Astrocyte (in vitro differentiated cells and primary cell): ENCODE measurements around the gene TCEANC. TPM values are rescaled to one million over a fixed set of nuclear protein-coding genes. Genes with fewer than 3 reads are reported as not detected.

Experiments
- DNase-seq: peaks from one replicate; pipeline ENCODE4 v3.0.0-alpha.2; 2010; ENCODE audit warnings: low read depth
- FAIRE-seq: peaks from 2 replicates; lab custom pipeline; 2011; peaks lifted over from hg19 to GRCh38; lab: Jason Lieb, UNC
- H2AFZ ChIP-seq: 2 replicates; pipeline ENCODE4 v1.6.0; 2012; ENCODE audit warnings: low read depth, low read length, inconsistent platforms
- H3K27ac ChIP-seq: 2 replicates; pipeline ENCODE4 v1.5.1; 2011; ENCODE audit warnings: low read depth, low read length, inconsistent platforms
- H3K27me3 ChIP-seq: 2 replicates; pipeline ENCODE4 v1.6.0; 2011; ENCODE audit warnings: low read length, inconsistent platforms; ENCODE audit not compliant: insufficient read depth
- H3K36me3 ChIP-seq: 2 replicates; pipeline ENCODE4 v1.5.1; 2011; ENCODE audit warnings: low read length, inconsistent platforms; ENCODE audit not compliant: insufficient read depth
- H3K4me1 ChIP-seq: 2 replicates; pipeline ENCODE4 v1.5.1; 2011; ENCODE audit warnings: low read length, inconsistent platforms; ENCODE audit not compliant: insufficient read depth
- H3K4me2 ChIP-seq: 2 replicates; pipeline ENCODE4 v1.6.0; 2012; ENCODE audit warnings: low read length, inconsistent platforms
- H3K4me3 ChIP-seq: 2 replicates; pipeline ENCODE4 v1.5.1; 2011; ENCODE audit warnings: low read depth, mild to moderate bottlenecking, low read length, inconsistent platforms; ENCODE audit not compliant: insufficient read depth
- H3K79me2 ChIP-seq: 2 replicates; pipeline ENCODE4 v1.6.0; 2012; ENCODE audit warnings: mild to moderate bottlenecking, low read length, inconsistent platforms; ENCODE audit not compliant: insufficient read depth
- H3K9ac ChIP-seq: 2 replicates; pipeline ENCODE4 v1.6.0; 2012; ENCODE audit warnings: mild to moderate bottlenecking, low read length, inconsistent platforms
- H3K9me3 ChIP-seq: 2 replicates; pipeline ENCODE4 v1.5.1; 2012; ENCODE audit warnings: low read depth, mild to moderate bottlenecking, low read length, inconsistent platforms; ENCODE audit not compliant: insufficient read depth
- H4K20me1 ChIP-seq: 2 replicates; pipeline ENCODE4 v1.6.0; 2012; ENCODE audit warnings: low read length, inconsistent platforms; ENCODE audit not compliant: insufficient read depth
- H3K27ac Mint-ChIP-seq: one replicate; pipeline ENCODE4 v1.8.0; 2021; ENCODE audit warnings: mild to moderate bottlenecking, mixed read lengths; ENCODE audit not compliant: unreplicated experiment
- H3K27me3 Mint-ChIP-seq: one replicate; pipeline ENCODE4 v1.8.0; 2021; ENCODE audit warnings: low read depth, mixed read lengths; ENCODE audit not compliant: unreplicated experiment
- H3K36me3 Mint-ChIP-seq: one replicate; pipeline ENCODE4 v1.8.0; 2021; ENCODE audit warnings: low read depth, mixed read lengths; ENCODE audit not compliant: unreplicated experiment
- H3K4me1 Mint-ChIP-seq: one replicate; pipeline ENCODE4 v1.8.0; 2021; ENCODE audit warnings: low read depth, mixed read lengths; ENCODE audit not compliant: unreplicated experiment
- H3K4me3 Mint-ChIP-seq: one replicate; pipeline ENCODE4 v1.8.0; 2021; ENCODE audit warnings: mild to moderate bottlenecking, moderate library complexity, mixed read lengths; ENCODE audit not compliant: unreplicated experiment
- H3K9me3 Mint-ChIP-seq: one replicate; pipeline ENCODE4 v1.8.0; 2021; ENCODE audit warnings: mild to moderate bottlenecking, mixed read lengths; ENCODE audit not compliant: unreplicated experiment
- EZH2 ChIP-seq: IDR thresholded peaks from 2 replicates; pipeline ENCODE4 v1.6.1; 2012; ENCODE audit warnings: mild to moderate bottlenecking, low read length, inconsistent platforms; ENCODE audit not compliant: insufficient read depth
- total RNA-seq: library from RNA; stranded (reverse); gene quantifications from 2 replicates; pipeline ENCODE4 v1.2.1, GENCODE V29; 2021
- TF ChIP-seq, protein P1 (sequence below): IDR thresholded peaks from 2 replicates; pipeline ENCODE4 v1.5.1; 2011; ENCODE audit warnings: low read depth, mild to moderate bottlenecking, inconsistent platforms, low read length, moderate library complexity; ENCODE audit not compliant: insufficient read depth

Gene TCEANC
- total RNA-seq, 1 donor from 2014 or later = 1.0 TPM

DNA sequence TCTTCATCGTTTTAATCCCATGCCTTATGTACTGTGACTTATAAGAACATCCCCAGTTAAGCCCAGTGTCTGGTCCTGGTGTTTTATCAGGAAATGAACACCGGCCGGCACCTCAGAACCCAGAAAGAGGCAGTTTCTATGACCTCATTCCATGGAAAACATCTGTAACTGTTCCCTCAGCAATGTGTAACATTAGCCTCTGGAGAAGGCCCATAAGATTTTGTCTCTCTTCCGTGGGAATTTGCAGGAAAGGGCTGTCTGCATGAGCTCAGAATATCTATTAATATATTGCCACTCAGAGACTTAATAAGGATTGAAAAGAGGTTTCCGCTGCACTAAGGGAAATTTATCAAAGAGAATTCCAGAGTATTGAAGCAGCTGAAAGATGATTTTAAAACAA, 3.1 kb upstream of the TCEANC start:
- Histone ChIP-seq H2AFZ (no peak overlapping the region), H3K4me2 (no peak overlapping the region), H3K4me3 (no peak overlapping the region), H3K79me2 (no peaks in the 10 kb centered on the region), H3K9me3 (no peaks in the 10 kb centered on the region), H3K27ac (peak overlapping the region; percentile 6), H3K27me3 (no peaks in the 10 kb centered on the region), H3K9ac (no peak overlapping the region), H3K36me3 (no peaks in the 10 kb centered on the region), H3K4me1 (peaks cover 4% of the 10 kb centered on the region), H4K20me1 (no peaks in the 10 kb centered on the region)
- Mint-ChIP-seq H3K4me1 (peaks cover 19% of the 10 kb centered on the region), H3K9me3 (no peaks in the 10 kb centered on the region), H3K27ac (no peak overlapping the region), H3K27me3 (no peaks in the 10 kb centered on the region), H3K4me3 (no peak overlapping the region), H3K36me3 (no peaks in the 10 kb centered on the region)
- TF ChIP-seq, protein P1, sequence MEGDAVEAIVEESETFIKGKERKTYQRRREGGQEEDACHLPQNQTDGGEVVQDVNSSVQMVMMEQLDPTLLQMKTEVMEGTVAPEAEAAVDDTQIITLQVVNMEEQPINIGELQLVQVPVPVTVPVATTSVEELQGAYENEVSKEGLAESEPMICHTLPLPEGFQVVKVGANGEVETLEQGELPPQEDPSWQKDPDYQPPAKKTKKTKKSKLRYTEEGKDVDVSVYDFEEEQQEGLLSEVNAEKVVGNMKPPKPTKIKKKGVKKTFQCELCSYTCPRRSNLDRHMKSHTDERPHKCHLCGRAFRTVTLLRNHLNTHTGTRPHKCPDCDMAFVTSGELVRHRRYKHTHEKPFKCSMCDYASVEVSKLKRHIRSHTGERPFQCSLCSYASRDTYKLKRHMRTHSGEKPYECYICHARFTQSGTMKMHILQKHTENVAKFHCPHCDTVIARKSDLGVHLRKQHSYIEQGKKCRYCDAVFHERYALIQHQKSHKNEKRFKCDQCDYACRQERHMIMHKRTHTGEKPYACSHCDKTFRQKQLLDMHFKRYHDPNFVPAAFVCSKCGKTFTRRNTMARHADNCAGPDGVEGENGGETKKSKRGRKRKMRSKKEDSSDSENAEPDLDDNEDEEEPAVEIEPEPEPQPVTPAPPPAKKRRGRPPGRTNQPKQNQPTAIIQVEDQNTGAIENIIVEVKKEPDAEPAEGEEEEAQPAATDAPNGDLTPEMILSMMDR = no peak
- TF ChIP-seq EZH2 = no peak
- DNase-seq (peak; percentile 72), FAIRE-seq (peak; percentile 91)

DNA sequence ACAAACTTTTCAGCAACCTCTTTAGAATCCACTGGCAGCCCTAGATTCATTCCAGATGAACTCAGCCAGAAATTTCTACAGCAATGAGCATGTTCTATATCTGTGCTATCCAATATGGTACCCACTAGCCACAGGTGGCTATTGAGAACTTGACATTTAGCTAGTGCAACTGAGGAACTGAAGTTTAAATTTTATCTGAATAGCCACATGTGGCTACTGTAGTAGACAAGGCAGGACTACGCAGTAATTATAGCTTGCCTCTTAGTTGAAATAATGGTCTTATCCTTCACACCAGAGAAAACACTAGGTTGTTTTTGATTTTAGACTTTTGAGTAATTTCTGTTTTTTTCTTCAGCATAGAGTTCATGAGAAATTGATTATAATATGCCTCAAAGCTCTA, 2.6 kb upstream of the TCEANC start:
- peaks cover 4% of the 10 kb centered on the region for H3K4me1 ChIP-seq
- no peaks in the 10 kb centered on the region for H3K9me3 Mint-ChIP-seq
- H3K4me3 ChIP-seq = no peak overlapping the region
- no peaks in the 10 kb centered on the region for H3K36me3 Mint-ChIP-seq
- no peaks in the 10 kb centered on the region for H3K79me2 ChIP-seq
- no peak overlapping the region for H2AFZ ChIP-seq
- TF ChIP-seq, protein P1 = no peak
- no peak for TF ChIP-seq EZH2
- no peak overlapping the region for H3K27ac ChIP-seq
- no peak overlapping the region for H3K27ac Mint-ChIP-seq
- no peaks in the 10 kb centered on the region for H4K20me1 ChIP-seq
- H3K27me3 Mint-ChIP-seq = no peaks in the 10 kb centered on the region
- no peak for DNase-seq
- peaks cover 19% of the 10 kb centered on the region for H3K4me1 Mint-ChIP-seq
- no peaks in the 10 kb centered on the region for H3K36me3 ChIP-seq
- H3K9ac ChIP-seq = no peak overlapping the region
- no peaks in the 10 kb centered on the region for H3K27me3 ChIP-seq
- no peak overlapping the region for H3K4me2 ChIP-seq
- no peaks in the 10 kb centered on the region for H3K9me3 ChIP-seq
- no peak overlapping the region for H3K4me3 Mint-ChIP-seq
- FAIRE-seq = no peak

DNA sequence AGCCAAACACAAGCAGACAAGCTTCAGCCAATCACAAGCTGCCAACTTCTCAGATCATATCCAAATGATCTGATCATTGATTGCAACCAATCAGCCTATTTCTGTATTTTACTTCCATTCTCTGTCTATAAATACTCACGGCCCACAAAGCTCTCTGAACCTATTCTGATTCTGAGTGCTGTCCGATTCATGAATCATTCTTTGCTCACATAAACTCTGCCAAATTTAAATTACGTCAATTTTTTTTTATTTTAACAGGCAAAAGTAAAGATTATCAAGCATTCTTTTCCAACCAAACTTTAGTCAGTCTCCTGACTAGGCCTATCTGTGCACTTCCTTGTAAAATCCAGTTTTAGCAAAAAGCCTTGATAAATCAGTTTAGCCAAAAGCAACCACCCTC, 1.8 kb upstream of the TCEANC start:
- H3K4me1 Mint-ChIP-seq = peaks cover 16% of the 10 kb centered on the region
- FAIRE-seq (peak; percentile 84), DNase-seq (peak; percentile 61)
- H3K9ac ChIP-seq = no peak overlapping the region
- no peak overlapping the region for H3K4me3 ChIP-seq
- peak overlapping the region; percentile 97 for H3K27ac ChIP-seq
- no peak overlapping the region for H3K4me3 Mint-ChIP-seq
- peaks cover 4% of the 10 kb centered on the region for H3K4me1 ChIP-seq
- TF ChIP-seq, protein P1 = no peak
- H3K27me3 ChIP-seq = no peaks in the 10 kb centered on the region
- no peak overlapping the region for H2AFZ ChIP-seq
- no peaks in the 10 kb centered on the region for H3K79me2 ChIP-seq
- H3K36me3 Mint-ChIP-seq = no peaks in the 10 kb centered on the region
- H3K4me2 ChIP-seq = no peak overlapping the region
- H4K20me1 ChIP-seq = no peaks in the 10 kb centered on the region
- no peaks in the 10 kb centered on the region for H3K9me3 ChIP-seq
- H3K27ac Mint-ChIP-seq = no peak overlapping the region
- no peaks in the 10 kb centered on the region for H3K9me3 Mint-ChIP-seq
- no peaks in the 10 kb centered on the region for H3K27me3 Mint-ChIP-seq
- H3K36me3 ChIP-seq = no peaks in the 10 kb centered on the region
